Stimulated activated CD8-positive, alpha-beta memory T cell treated with anti-CD3 and anti-CD28 coated beads, Interleukin-7, amount 100 ng/mL, for 4 hours (primary cell): Measurements from ENCODE around the gene MAP3K1.
"Not testable (repeated sequence)": the region's sequence is repeated elsewhere in the genome, so short reads cannot be mapped to it uniquely, and the experiment has no call there.

Source experiments
- DNase-seq, 2 donors: peaks; one replicate each; pipeline ENCODE4 v3.0.0-alpha.2; 2020; ENCODE audit warnings: low read depth in 2 of 2

Gene MAP3K1

DNA sequence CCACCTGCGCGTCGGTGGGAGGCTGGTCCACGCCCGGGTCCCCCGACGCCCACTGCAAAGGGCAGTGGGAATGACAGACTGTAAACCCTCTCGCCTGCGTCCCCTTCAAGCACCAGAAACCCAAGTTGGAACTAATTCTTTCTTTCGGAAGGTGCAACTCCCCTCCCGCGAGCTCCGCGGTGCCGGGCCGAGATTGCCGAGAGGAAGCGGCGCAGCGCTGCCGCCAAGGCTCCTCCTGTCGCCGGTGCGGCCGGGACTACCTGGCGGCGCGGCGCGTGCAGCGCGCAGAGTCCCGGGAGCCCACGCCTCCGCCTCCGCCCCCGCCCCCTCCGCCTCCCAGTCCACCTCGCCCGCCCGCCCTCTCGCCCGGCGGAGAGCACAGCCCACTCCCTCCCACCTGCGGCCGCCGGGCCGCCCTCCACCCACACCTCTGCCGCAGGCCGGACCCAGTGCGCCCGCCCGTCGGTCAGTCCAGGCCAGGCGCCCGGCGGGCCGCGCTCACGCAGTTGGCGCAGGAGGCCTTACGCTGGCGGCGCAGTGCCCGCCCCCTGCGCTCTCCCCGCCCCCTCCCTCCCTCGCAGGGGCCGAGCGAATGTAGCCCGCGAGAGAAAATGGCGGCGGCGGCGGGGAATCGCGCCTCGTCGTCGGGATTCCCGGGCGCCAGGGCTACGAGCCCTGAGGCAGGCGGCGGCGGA lies at the start of gene MAP3K1:
Gene MAP3K1, plus strand, starts transcription at position 587 of the 695 bp plus-strand sequence. Its CDS starts 25 bp downstream, at position 612.
- DNase-seq: peak; percentile 36 to 73

DNA sequence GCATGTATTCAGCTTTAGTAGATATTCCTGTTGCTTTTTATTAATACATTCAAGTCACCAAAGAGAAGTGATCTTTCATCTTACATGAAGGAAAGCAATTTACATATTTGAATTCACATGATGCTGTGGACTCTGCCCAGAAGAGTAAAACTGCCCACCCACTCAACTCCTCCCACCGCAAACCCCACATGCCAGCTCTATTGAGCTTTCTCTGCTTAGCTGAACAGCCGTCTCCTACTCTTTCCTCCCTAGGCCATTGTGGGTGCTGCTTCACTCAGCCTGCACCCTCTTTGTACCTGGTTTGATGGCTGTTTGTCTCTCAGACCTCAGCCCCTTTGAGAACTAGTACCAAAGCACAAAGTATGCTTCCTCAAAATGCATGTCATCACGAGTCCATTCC lies 48.4 kb upstream of the MAP3K1 start:
- DNase-seq: no peak

GRCh38 chr5:56769875-56770604 lies 45.3 kb upstream of the MAP3K1 start:
- no peak for DNase-seq

GRCh38 chr5:56772767-56773166 lies 42.6 kb upstream of the MAP3K1 start:
- no peak for DNase-seq

GRCh38 chr5:56774957-56775356 lies 40.4 kb upstream of the MAP3K1 start:
- DNase-seq: no peak

DNA sequence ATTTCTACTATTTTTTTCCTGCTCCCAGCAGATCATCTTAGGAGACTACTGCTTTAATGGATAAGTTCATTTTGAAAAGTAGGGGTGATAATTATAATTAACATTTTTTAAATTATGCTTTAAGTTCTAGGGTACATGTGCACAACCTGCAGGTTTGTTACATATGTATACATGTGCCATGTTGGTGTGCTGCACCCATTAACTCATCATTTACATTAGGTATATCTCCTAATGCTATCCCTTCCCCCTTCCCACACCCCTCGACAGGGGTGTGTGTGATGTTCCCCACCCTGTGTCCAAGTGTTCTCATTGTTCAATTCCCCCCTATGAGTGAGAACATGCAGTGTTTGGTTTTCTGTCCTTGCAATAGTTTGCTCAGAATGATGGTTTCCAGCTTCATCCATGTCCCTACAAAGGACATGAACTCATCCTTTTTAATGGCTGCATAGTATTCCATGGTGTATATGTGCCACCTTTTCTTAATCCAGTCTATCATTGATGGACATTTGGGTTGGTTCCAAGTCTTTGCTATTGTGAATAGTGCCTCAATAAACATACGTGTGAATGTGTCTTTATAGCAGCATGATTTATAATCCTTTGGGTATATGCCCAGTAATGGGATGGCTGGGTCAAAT lies 39.0 kb upstream of the MAP3K1 start:
- DNase-seq: not testable (repeated sequence)

DNA sequence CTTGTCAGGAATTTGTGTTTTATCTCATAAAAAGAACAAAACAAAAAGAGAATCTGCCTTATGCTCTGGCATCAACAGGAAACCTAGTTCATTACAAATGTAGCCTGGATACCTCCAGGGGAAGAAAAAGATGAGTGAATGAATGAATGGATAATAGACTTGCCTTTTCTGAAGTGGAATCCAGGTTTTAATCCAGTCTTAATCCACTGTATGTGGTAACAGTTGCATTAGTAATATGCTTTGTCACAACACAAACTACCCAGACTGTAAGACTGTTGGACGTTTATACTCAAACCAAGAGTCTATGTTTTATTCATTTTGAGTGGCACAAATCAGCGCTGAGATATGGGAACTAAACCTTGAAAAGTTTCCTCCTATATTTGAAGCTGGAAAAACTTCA lies 32.1 kb upstream of the MAP3K1 start:
- DNase-seq: no peak

DNA sequence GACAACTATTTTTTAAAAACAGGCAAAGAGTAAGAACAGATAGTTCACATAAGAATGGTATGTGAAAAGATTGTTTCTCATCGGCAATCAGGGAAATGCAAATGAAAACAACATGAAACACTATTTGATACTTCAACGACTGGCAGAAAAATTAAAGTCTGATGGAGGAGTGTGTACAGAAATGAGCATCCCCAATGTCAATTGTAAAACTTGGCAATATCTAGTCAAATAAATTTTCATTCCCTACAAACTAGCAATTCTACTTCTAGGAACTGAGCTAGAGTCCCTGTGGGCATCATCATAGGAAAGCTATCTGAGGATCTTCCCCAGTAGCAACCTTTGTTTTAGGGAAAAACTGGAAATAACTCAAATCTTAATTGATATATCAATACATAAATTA lies 29.0 kb upstream of the MAP3K1 start:
- DNase-seq: no peak

DNA sequence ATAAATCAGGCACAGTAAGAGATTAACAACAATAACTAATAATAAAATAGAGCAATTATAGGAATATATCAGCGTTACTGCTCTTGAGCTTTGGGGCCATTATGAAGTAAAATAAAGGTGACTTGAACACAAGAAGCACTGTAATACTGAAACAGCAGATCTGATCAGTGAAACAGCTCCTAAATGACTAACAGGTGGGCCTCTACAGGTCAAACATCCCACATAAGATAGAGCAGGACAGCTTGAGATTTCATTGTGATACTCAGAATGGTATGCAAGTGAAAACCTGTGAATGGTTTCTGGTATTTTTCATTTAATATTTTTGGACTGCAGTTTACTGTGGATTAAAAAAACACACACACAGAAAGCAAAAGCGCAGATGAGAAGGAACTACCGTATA lies 24.0 kb upstream of the MAP3K1 start:
- no peak for DNase-seq

DNA sequence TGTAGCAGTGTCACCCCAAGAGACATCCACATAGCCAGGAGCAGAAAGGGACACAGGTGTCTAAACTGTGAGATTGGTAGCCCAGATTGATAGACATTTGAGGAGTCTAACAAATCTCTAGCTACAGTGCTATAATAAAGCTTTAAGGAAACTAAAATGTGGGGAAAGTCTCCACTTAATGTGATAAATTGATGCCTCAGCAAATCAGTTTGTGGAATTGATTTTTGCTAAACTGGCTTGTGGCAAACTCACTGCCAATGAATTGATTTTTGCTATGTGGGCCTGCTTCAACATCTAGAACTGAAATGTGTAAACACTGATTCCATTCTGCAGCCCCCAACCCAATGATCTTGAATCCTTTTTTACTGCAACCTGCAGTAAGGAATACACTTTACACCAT lies 16.8 kb upstream of the MAP3K1 start:
- no peak for DNase-seq

DNA sequence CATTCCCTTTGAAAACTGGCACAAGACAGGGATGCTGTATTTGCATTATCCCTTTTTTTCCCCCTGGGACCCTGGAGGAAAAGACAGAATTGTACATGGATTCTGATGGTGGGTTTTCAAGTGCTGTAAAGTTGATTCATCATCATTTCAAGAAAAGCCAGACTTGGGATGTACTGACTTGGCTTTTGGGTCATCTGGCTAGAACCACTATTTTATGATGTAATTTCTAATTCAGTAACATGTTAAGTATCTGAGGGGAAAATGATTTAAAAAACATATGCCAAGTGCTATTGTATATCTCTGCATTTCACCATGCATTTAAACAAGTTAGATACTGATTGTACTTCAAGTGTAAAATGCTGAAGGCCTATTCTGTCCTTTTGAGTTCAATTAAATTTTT lies 15.2 kb upstream of the MAP3K1 start:
- DNase-seq: no peak

- no peak for DNase-seq
Measured at GRCh38 chr5:56801256-56801655, 14.1 kb upstream of the MAP3K1 start.

- DNase-seq: no peak
Measured at GRCh38 chr5:56802205-56802604, 13.1 kb upstream of the MAP3K1 start.

DNA sequence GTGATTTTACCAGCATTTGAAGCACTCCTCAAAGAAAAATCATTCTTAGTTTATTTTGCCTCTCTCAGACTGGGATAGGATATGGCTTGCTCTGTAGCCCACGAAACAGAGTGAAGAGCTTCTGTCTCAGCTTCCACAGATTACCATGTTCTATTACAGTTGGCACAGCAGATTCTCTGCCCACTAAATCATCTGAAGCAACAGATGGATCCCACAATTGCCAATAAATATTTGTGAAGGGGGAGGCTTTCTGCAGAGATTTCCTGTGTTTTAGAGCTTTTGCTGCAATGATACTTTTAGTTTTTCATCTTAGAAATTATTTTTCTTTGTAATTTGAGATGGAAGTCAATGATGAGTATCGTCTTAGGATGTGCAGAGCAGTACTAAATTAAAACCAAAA lies 12.3 kb upstream of the MAP3K1 start:
- DNase-seq: no peak

DNA sequence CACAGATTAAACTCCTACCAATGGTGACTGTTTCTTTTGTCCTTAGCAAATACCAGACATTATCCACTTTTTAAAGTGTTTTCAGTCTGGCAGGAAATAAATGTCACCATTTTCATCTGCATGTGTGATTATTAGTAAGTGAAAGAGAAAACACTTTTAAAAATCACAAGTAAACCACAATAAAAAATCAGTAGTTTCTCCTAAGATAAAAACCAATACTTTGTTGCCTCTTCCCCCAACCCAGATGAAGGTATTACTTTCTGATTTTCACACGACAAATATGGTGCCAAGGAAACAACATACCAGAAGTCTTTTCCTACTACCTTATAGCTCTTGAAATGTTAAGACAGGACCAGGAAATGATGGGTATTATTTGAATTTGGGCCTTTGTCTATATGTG lies 11.5 kb upstream of the MAP3K1 start:
- DNase-seq: no peak

- no peak for DNase-seq
Measured at GRCh38 chr5:56807679-56808078, 7.7 kb upstream of the MAP3K1 start.

DNA sequence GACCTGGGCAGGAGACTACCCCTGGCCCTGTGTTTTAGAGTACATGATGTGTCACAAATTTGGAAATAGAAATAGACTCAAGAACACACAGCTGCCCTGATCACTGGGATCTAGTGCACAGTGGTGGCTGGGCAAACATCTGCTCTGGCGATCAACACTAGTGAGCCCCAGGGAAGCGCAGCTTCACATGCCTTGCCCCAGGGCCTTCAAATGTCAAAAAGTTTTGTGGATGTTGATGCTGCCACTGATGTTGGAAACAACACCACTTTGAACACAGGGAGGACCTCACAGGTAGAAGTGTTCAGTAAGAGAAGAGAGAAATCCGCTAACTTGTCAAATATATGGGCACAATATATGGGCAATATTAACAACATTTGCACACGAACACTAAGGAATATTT lies 7.1 kb upstream of the MAP3K1 start:
- DNase-seq: no peak

- DNase-seq: no peak
Measured at GRCh38 chr5:56810826-56811225, 4.5 kb upstream of the MAP3K1 start.

DNA sequence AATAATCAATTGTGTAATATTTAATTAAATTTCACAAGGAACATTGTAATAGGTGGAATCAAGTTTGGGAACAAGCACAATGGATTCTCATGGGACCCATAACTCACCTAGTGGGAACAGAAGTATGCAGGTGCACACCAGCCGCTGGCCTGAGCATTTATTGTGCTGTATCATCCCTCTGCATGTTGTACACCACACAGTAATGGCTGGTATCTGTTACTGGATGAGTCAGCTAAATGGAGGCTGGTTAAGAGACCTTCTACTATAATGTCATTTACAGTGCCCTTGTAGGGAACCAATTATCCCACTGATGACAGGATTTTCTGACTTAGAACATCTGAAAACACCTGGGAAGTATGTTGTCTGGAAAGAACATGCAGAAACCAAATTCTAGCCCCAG lies 3.2 kb upstream of the MAP3K1 start:
- no peak for DNase-seq

DNA sequence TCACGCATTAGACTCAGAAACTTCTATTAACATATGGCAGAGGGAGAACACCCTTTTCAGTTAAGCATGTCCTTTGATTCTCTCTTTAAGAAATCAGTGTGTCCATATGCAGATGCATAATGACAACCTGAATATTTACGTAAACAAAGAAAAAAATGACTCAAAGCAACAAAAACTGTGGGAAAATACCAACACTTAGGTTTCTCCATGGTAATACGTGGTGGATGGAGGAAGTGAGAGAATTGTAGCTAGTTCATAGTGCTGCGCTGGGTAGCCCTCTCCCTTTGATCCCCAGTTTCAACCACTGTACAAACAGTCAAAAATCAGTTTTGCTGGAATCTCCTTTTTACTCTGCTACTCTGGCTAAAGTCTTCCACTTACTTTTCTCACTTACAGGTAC lies 2.0 kb upstream of the MAP3K1 start:
- no peak for DNase-seq

DNA sequence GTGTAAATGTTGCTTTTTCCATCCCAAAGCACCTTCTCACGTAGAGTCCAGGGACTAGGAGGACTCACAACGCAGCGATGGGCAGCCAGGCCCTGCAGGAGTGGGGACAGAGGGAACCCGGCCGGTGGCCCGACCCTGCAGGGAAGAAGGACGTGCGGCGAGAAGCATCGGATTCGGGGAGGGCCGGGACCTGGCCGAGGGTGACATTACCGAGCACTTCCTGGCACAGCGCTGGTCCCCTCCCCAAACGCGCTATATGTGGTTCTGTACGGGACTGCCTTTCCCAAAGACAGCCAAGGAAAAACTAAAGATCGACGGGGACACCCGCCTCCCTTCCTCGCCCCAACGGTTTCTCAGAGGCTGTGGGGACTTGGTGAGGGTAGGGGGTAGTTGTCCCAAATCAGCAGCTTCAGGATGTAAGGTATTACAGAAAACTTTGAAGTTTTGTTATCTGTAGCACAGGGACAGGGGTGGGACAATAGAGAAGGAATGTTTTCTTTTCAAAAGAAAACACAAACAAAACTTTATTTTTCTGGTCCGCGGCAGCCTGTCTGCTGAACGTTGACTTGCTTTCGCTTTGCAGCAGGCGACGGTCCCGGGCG lies 887 bp upstream of the MAP3K1 start:
- peak in 1 of 2 donors; percentile 19 for DNase-seq

GRCh38 chr5:56815658-56816545 lies 553 bp downstream of the MAP3K1 start:
- DNase-seq: peak in 1 of 2 donors; percentile 34
